RWPE2 (cell line): Measurements from ENCODE around the gene PRKX.
"Not testable (repeated sequence)": the region's sequence is repeated elsewhere in the genome, so short reads cannot be mapped to it uniquely, and the experiment has no call there.

Experiments used
- ATAC-seq: fragments of 200-7000 bp; cut with Tn5 transposase; 3 replicates; pipeline ENCODE4 v1.9.1; 2021; ENCODE audit warnings: low read depth
- DNase-seq: peaks from one replicate; pipeline ENCODE4 v3.0.0-alpha.2; 2020; ENCODE audit warnings: low spot score
- H3K27ac ChIP-seq: fragments of 450-650 bp; 2 replicates; pipeline ENCODE4 v1.5.1; 2017; ENCODE audit warnings: mild to moderate bottlenecking; ENCODE audit not compliant: poor library complexity, severe bottlenecking
- H3K27me3 ChIP-seq: fragments of 250-450 bp; sonication (Bioruptor Pico); 2 replicates; pipeline ENCODE4 v1.5.1; 2021; ENCODE audit warnings: mild to moderate bottlenecking, moderate library complexity; ENCODE audit not compliant: insufficient read depth, poor library complexity, severe bottlenecking
- H3K36me3 ChIP-seq: fragments of 250-450 bp; sonication (Bioruptor Pico); 2 replicates; pipeline ENCODE4 v1.5.1; 2020; ENCODE audit warnings: low read depth, mild to moderate bottlenecking, moderate library complexity
- H3K4me1 ChIP-seq: fragments of 250-450 bp; sonication (Bioruptor Pico); 2 replicates; pipeline ENCODE4 v1.5.1; 2021; ENCODE audit warnings: mild to moderate bottlenecking, moderate library complexity; ENCODE audit not compliant: insufficient read depth, poor library complexity, severe bottlenecking
- H3K4me3 ChIP-seq: fragments of 250-450 bp; sonication (Bioruptor Pico); 2 replicates; pipeline ENCODE4 v1.5.1; 2021; ENCODE audit warnings: mild to moderate bottlenecking, moderate library complexity; ENCODE audit not compliant: severe bottlenecking
- H3K9me3 ChIP-seq: fragments of 250-450 bp; sonication (Bioruptor Pico); 2 replicates; pipeline ENCODE4 v1.5.1; 2021; ENCODE audit warnings: mild to moderate bottlenecking, moderate library complexity; ENCODE audit not compliant: severe bottlenecking
- TF ChIP-seq, protein P1 (sequence below): fragments of 450-650 bp; IDR thresholded peaks from one replicate; pipeline ENCODE4 v1.5.1; 2017; ENCODE audit warnings: mild to moderate bottlenecking, moderate library complexity; ENCODE audit not compliant: poor library complexity, severe bottlenecking

PRKX gene

DNA sequence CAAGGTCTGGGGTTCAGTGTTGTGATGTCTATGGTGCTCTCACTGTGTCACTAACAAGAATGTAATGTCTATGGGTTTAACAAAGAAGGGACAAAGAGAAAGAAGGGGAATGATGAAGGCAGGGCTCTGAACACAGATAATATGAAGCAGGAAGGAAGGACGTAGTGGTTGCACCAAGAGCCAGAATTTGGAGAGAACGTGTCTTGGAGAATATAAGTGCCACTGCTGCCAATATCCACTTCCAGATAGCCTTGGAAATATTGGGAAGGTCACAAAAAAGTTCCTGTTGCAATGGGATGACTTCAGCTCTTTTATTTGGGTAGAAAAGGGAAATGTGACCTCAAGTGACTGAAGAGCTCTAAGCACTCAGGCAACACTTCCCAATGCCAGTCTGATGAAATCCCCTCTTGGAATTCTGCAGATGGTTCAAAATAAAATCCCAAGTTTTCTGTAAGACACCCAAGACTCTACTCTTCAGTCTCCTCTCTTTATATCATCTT, 131.8 kb downstream of the PRKX start:
- DNase-seq = no peak
- no peak overlapping the region for H3K4me3 ChIP-seq
- H3K9me3 ChIP-seq = no peaks in the 10 kb centered on the region
- TF ChIP-seq, protein P1, sequence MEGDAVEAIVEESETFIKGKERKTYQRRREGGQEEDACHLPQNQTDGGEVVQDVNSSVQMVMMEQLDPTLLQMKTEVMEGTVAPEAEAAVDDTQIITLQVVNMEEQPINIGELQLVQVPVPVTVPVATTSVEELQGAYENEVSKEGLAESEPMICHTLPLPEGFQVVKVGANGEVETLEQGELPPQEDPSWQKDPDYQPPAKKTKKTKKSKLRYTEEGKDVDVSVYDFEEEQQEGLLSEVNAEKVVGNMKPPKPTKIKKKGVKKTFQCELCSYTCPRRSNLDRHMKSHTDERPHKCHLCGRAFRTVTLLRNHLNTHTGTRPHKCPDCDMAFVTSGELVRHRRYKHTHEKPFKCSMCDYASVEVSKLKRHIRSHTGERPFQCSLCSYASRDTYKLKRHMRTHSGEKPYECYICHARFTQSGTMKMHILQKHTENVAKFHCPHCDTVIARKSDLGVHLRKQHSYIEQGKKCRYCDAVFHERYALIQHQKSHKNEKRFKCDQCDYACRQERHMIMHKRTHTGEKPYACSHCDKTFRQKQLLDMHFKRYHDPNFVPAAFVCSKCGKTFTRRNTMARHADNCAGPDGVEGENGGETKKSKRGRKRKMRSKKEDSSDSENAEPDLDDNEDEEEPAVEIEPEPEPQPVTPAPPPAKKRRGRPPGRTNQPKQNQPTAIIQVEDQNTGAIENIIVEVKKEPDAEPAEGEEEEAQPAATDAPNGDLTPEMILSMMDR = no peak
- no peaks in the 10 kb centered on the region for H3K27me3 ChIP-seq
- H3K36me3 ChIP-seq = no peaks in the 10 kb centered on the region
- H3K4me1 ChIP-seq = no peaks in the 10 kb centered on the region
- ATAC-seq = no peak
- H3K27ac ChIP-seq = no peak overlapping the region

DNA sequence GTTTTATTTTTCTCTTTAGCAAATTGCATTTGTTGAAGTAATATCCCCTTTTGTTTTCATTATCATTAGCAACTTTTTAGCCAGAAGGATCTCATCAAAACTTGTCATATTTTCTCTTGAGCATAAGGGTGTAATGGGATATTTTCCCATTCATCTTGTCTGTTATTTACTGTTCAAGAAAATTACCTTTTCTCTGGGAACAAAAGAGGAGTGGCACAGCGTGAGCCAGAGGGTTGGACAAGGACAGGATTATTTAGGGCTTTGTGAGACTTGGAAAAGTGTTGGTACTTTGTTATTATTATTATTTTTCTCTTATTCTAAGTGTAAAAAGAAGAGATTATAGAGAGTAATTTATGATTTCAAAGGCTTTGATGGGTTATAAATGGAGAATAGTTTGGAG, 135.9 kb downstream of the PRKX start:
- Histone ChIP-seq H3K4me1 (no peaks in the 10 kb centered on the region), H3K36me3 (no peaks in the 10 kb centered on the region), H3K27ac (no peak overlapping the region), H3K9me3 (no peaks in the 10 kb centered on the region), H3K27me3 (no peaks in the 10 kb centered on the region), H3K4me3 (no peak overlapping the region)
- ATAC-seq (no peak), DNase-seq (no peak)
- TF ChIP-seq, protein P1 = no peak

DNA sequence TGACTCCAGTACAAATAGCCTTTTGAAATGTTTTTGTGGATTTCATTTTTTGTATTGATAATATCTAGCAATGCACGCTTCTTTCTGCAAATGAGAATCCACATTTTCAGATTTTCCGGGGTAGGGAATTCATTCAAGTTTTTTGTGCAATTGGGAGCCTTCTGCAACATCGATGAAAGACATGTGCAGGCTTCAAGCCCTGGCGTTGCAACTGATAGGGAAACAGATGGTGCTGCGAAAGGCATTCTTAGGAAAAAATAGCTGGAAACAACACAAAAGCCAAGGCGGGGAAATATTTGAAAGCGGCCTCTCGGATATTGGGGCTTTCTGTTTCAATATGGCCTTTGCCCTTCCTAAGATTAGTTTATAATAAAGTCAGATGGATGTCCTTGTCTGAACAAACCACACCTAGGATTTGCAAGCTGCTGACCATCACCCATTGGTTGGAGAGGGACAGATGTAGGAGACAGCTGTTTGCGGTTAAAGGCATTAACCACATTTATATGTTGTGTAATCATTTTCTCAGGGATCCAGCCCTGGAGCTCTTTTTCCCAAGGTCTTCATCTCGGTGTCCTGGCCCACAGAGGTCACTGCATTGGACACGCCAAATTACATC, 136.5 kb downstream of the PRKX start:
- DNase-seq (no peak), ATAC-seq (no peak)
- Histone ChIP-seq H3K4me3 (no peak overlapping the region), H3K27ac (no peak overlapping the region), H3K27me3 (no peaks in the 10 kb centered on the region), H3K9me3 (no peaks in the 10 kb centered on the region), H3K36me3 (no peaks in the 10 kb centered on the region), H3K4me1 (no peaks in the 10 kb centered on the region)
- TF ChIP-seq, protein P1 = no peak

DNA sequence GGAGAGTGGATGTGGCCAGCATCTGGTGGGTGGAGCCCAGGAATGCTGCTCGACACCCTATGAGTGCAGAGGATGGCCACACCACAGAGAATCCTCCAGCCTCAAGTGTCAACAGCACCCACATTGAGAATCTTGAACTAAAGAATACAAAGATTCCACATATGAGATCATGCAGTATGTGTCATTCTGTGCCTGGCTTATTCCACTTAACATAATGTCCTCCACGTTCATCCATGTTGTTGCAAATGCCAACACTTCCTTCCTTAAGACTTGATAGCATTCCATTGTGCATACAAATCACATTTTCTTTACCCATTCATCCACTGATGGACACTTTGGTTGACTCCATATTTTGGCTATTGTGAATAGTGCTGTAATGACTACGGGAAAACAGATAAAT, 145.8 kb downstream of the PRKX start:
- TF ChIP-seq, protein P1 = no peak
- no peak overlapping the region for H3K4me3 ChIP-seq
- DNase-seq (no peak), ATAC-seq (no peak)
- H3K9me3 ChIP-seq = no peaks in the 10 kb centered on the region
- H3K36me3 ChIP-seq = no peaks in the 10 kb centered on the region
- no peak overlapping the region for H3K27ac ChIP-seq
- no peaks in the 10 kb centered on the region for H3K4me1 ChIP-seq
- no peaks in the 10 kb centered on the region for H3K27me3 ChIP-seq

DNA sequence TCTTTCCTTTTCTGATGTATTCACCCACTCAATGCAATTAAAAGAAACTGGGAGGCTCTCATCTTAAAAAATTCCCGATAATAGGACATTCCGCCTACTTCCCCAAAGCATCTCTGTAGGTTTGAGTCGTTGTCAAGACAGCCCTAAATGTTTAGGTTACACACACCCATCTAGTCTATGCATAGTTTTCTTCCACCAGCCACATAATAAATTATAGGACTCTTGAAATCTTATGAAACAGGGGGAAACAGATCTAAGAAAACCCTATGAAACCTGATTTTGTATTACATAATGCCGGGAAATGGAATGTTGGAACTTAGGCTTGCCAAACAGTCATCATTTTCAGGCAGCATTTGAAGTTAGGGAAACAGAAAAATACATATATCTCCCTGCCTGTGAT, 150.0 kb downstream of the PRKX start:
- H3K4me1 ChIP-seq = no peaks in the 10 kb centered on the region
- H3K36me3 ChIP-seq = no peaks in the 10 kb centered on the region
- no peaks in the 10 kb centered on the region for H3K9me3 ChIP-seq
- DNase-seq (no peak), ATAC-seq (no peak)
- TF ChIP-seq, protein P1 = no peak
- no peak overlapping the region for H3K27ac ChIP-seq
- no peaks in the 10 kb centered on the region for H3K27me3 ChIP-seq
- no peak overlapping the region for H3K4me3 ChIP-seq

DNA sequence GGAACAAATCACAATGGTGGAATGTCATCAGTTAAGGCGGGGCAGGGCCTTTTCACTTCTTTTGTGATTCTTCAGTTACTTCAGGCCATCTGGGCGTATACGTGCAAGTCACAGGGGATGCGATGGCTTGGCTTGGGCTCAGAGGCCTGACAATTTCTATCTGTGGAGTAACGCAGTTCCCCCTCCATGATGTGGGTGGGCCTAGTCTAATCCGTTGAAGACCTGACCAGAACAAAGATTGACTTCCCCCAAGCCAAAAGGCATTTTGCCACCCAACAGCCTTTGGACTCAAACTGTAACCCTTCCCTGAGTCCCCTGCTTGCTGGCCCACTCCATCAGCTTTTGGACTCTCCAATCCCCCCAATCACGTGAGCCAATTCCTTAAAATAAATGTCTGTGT, 153.4 kb downstream of the PRKX start:
- ATAC-seq, H3K9me3 ChIP-seq, H3K4me3 ChIP-seq, H3K36me3 ChIP-seq, H3K4me1 ChIP-seq, H3K27ac ChIP-seq, DNase-seq, H3K27me3 ChIP-seq: not testable (repeated sequence)
